ENCODE measurements around the gene PPP1R3F.
"Not testable (repeated sequence)": the region's sequence is repeated elsewhere in the genome, so short reads cannot be mapped to it uniquely, and the experiment has no call there.

The PPP1R3F gene

DNA sequence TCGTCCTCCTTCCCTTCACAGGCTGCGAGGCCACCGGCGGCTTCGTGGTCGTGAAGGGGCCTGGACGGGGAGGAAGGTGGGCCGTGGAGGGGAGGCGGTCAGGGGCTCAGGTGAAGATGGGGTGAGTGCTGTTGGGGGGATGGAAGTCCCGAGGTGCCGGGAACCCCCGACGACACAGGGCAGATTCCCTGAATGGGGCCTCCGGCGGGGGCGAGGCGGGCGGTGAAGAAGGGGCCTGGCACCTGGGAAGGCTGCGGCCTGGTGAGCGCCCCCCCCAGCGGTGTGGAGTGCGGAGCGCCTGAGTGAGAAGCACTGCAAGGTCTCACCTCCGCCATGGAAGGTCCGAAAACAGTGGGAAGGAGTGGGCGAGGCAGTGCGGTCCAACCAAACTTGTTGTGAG is 52.7 kb downstream of the PPP1R3F start:
- not testable (repeated sequence) for DNase-seq

- DNase-seq: not testable (repeated sequence)
These were observed 54.1 kb downstream of the PPP1R3F start for GRCh38 chrX:49323735-49324134.

GRCh38 chrX:49330421-49330820 is 60.8 kb downstream of the PPP1R3F start:
- DNase-seq: not testable (repeated sequence)

DNA sequence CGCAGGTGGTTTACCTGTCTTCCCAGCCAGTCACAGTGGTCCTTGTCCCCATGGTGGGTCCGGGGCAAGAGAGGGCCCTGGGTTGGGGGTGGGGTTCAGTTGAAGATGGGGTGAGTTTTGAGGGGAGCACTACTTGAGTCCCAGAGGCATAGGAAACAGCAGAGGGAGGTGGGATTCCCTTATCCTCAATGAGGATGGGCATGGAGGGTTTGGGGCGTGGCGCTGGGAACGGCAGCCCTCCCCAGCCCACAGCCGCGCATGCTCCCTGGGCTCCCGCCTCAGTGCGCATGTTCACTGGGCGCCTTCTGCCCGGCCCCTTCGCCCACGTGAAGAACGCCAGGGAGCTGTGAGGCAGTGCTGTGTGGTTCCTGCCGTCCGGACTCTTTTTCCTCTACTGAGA is 61.7 kb downstream of the PPP1R3F start, which contains the start of gene GAGE13:
Gene GAGE13 (plus strand): TSS at position 301 of the 400 bp plus-strand sequence. CDS start 1,156 bp downstream, outside the sequence.
- not testable (repeated sequence) for DNase-seq

DNA sequence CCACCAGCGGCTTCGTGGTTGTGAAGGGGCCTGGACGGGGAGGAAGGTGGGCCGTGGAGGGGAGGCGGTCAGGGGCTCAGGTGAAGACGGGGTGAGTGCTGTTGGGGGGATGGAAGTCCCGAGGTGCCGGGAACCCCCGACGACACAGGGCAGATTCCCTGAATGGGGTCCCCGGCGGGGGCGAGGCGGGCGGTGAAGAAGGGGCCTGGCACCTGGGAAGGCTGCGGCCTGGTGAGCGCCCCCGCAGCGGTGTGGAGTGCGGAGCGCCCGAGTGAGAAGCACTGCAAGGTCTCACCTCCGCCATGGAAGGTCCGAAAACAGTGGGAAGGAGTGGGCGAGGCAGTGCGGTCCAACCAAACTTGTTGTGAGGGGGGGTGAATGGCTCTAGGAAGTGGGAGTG is 62.2 kb downstream of the PPP1R3F start:
- not testable (repeated sequence) for DNase-seq
